HepG2 (cell line): ENCODE data around the gene MTOR. TPM values are rescaled to one million over a fixed set of nuclear protein-coding genes. Genes with fewer than 3 reads are reported as not detected.
A peak's percentile ranks its signal among the peaks of the same experiment; 100 is the strongest.

Experiments
- CAMTA2 ChIP-seq: sonication (generic); formaldehyde crosslinking; IDR thresholded peaks from 2 replicates; pipeline ENCODE4 v1.4.0; 2020; ENCODE audit warnings: mild to moderate bottlenecking, missing genetic modification reagents, borderline replicate concordance
- CCDC6 ChIP-seq: sonication (generic); formaldehyde crosslinking; IDR thresholded peaks from 2 replicates; pipeline ENCODE4 v1.8.1; 2022; ENCODE audit warnings: mild to moderate bottlenecking, missing genetic modification reagents, moderate library complexity
- FOXC1 ChIP-seq: sonication (generic); formaldehyde crosslinking; IDR thresholded peaks from 2 replicates; pipeline ENCODE4 v1.8.0; 2022; ENCODE audit warnings: mild to moderate bottlenecking, missing genetic modification reagents, borderline replicate concordance
- HOMEZ ChIP-seq: IDR thresholded peaks from 2 replicates; pipeline ENCODE4 v1.6.1; 2016; ENCODE audit warnings: low read depth
- IRF1 ChIP-seq: sonication (generic); formaldehyde crosslinking; IDR thresholded peaks from 2 replicates; pipeline ENCODE4 v1.4.0; 2020; ENCODE audit warnings: low read depth, mild to moderate bottlenecking, missing genetic modification reagents
- LBX2 ChIP-seq: sonication (generic); formaldehyde crosslinking; IDR thresholded peaks from 2 replicates; pipeline ENCODE4 v1.5.0; 2020; ENCODE audit warnings: missing genetic modification reagents, mild to moderate bottlenecking, borderline replicate concordance
- MED8 ChIP-seq: sonication (generic); formaldehyde crosslinking; IDR thresholded peaks from 2 replicates; pipeline ENCODE4 v1.8.1; 2023; ENCODE audit warnings: mild to moderate bottlenecking, missing genetic modification reagents; ENCODE audit not compliant: insufficient replicate concordance
- NR1H2 ChIP-seq: sonication (generic); formaldehyde crosslinking; IDR thresholded peaks from 2 replicates; pipeline ENCODE4 v1.8.1; 2022; ENCODE audit warnings: low read depth, missing genetic modification reagents, borderline replicate concordance
- PAWR ChIP-seq: sonication (generic); formaldehyde crosslinking; IDR thresholded peaks from 2 replicates; pipeline ENCODE4 v1.4.0; 2020; ENCODE audit warnings: missing genetic modification reagents, mild to moderate bottlenecking, borderline replicate concordance
- RBFOX2 ChIP-seq: fragments of 200-400 bp; formaldehyde crosslinking; IDR thresholded peaks from 2 replicates; pipeline ENCODE4 v1.6.1; 2017; ENCODE audit warnings: low read depth, mild to moderate bottlenecking, low read length
- RBM39 ChIP-seq: fragments of 200-400 bp; formaldehyde crosslinking; IDR thresholded peaks from one replicate; pipeline ENCODE4 v1.6.1; 2018; ENCODE audit warnings: antibody characterized with exemption, mild to moderate bottlenecking, low read depth, low read length; ENCODE audit not compliant: poor library complexity, severe bottlenecking
- RFX5 ChIP-seq: IDR thresholded peaks from 2 replicates; pipeline ENCODE4 v1.6.1; 2011; ENCODE audit warnings: low read depth, low read length, improper control_type of control experiment
- TCF12 ChIP-seq, 2 experiments: fragments of 450-650 bp in 1 of 2; sonication (generic) in 1 of 2; formaldehyde crosslinking in 1 of 2; IDR thresholded peaks; 2 replicates each; pipeline versions ENCODE4 v1.6.1 to v1.8.0; 2017 to 2022; ENCODE audit warnings: antibody characterized with exemption in 1 of 2, mild to moderate bottlenecking in 1 of 2, missing genetic modification reagents in 1 of 2, moderate library complexity in 1 of 2
- ZBTB37 ChIP-seq: sonication (generic); formaldehyde crosslinking; IDR thresholded peaks from 2 replicates; pipeline ENCODE4 v1.4.0; 2020; ENCODE audit warnings: mild to moderate bottlenecking, missing genetic modification reagents
- ZFAT ChIP-seq: sonication (generic); formaldehyde crosslinking; conservative IDR thresholded peaks from 2 replicates; pipeline ENCODE4 v1.8.1; 2023; ENCODE audit warnings: missing genetic modification reagents, inconsistent platforms
- ZFP36L1 ChIP-seq: sonication (generic); formaldehyde crosslinking; IDR thresholded peaks from 2 replicates; pipeline ENCODE4 v1.8.0; 2022; ENCODE audit warnings: mild to moderate bottlenecking, missing genetic modification reagents, moderate library complexity
- ZKSCAN1 ChIP-seq: fragments of 150-350 bp; IDR thresholded peaks from 2 replicates; pipeline ENCODE4 v1.6.1; 2014; ENCODE audit warnings: low read length
- ZNF12 ChIP-seq: sonication (generic); formaldehyde crosslinking; IDR thresholded peaks from 2 replicates; pipeline ENCODE4 v1.5.0; 2020; ENCODE audit warnings: missing genetic modification reagents
- ZNF251 ChIP-seq: sonication (generic); formaldehyde crosslinking; IDR thresholded peaks from 2 replicates; pipeline ENCODE4 v1.9.0; 2021; ENCODE audit warnings: mild to moderate bottlenecking, missing genetic modification reagents
- ZNF891 ChIP-seq: sonication (generic); formaldehyde crosslinking; IDR thresholded peaks from 2 replicates; pipeline ENCODE4 v1.5.0; 2020; ENCODE audit warnings: mild to moderate bottlenecking, missing genetic modification reagents
- polyA plus RNA-seq, 8 experiments: library from polyadenylated mRNA; depleted of rRNA in 3 of 8; stranded (reverse) in 7 of 8; unstranded in 1 of 8; fragments of >200 nt; fragmentation: Illumina TruSeq in 4 of 8; extraction: Trizol in 4 of 8; gene quantifications; 2 replicates each; pipeline versions ENCODE4 v1.2.1 to v1.2.3, GENCODE V29; 2011 to 2016; ENCODE audit warnings: low read depth in 4 of 8, missing spikeins in 1 of 8, mixed read lengths in 1 of 8; ENCODE audit not compliant: insufficient read depth in 1 of 8
- total RNA-seq, 5 experiments: library from RNA; depleted of rRNA; stranded (reverse); fragments of >200 nt; fragmentation: Illumina TruSeq; extraction: Trizol; gene quantifications; 2 replicates each; pipeline ENCODE4 v1.2.3, GENCODE V29; 2016; ENCODE audit warnings: low read depth in 1 of 5

MTOR gene
- total and polyA plus RNA-seq, 2 of the 13 experiments (the other 11 are each of a cell fraction or from before 2014, with no cell fraction given), result 24.6 to 34.6 TPM

DNA sequence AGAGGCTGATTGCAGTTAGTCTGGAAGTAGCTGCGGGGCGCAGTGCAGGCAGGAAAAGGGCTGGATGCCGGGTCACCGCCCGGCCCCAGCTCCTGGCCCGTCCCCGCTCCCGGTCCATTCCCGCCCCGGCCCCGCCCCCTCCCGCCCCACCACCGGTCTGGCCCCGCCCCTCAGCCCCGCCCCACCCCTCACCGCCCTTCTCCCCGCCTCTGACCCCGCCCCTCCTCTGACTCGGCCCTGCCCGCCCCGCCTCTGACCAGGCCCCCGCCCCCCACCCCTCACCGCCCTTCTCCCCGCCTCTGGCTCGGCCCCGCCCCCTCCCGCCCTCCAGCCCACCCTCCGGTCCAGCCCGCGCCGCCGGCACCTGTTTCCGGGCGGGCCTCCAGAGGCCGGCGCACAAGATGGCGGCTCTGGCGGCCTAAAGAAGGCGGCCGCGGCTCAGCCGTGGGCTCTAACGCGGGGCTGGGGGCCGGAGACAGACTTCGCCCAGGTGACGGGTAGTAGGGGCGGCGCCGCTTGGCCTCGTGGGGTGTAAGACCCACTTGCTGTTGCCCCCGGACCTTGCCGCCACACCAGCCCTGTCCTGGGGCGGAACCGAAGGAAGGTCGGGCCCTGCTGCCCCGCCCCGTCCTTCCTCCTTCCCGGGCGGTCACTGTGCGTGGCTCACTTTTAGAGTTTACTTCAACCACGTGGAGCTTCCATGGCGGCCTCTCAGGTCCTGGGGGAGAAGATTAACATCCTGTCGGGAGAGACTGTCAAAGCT lies 10.7 kb upstream of the MTOR start, which contains the start of gene UBIAD1 (continued):
- no peak for TF ChIP-seq CCDC6 (CRISPR knock-in tag)
- TF ChIP-seq ZNF12 (CRISPR knock-in tag), result no peak
- TF ChIP-seq TCF12 (IDR thresholded peaks at IDR 0.05), result no peak
- TF ChIP-seq TCF12 (CRISPR knock-in tag; IDR thresholded peaks at IDR 0.05), result no peak
- TF ChIP-seq ZFAT (CRISPR knock-in tag), result no peak
- no peak for TF ChIP-seq RFX5
- peak; percentile 71 for TF ChIP-seq RBM39
- no peak for TF ChIP-seq PAWR (CRISPR knock-in tag)
- TF ChIP-seq ZFP36L1, result 0 out of 2 replicates have a peak, but pooled peaks have one; percentile 65
- TF ChIP-seq RBFOX2, result peak; percentile 89
- no peak for TF ChIP-seq LBX2 (CRISPR knock-in tag)
- TF ChIP-seq IRF1 (CRISPR knock-in tag), result no peak
- peak; percentile 44; the same call in 1 of the 2 replicates for TF ChIP-seq FOXC1
- TF ChIP-seq ZNF251 (CRISPR knock-in tag), result no peak
- no peak; the same call in 1 of the 2 replicates for TF ChIP-seq NR1H2 (CRISPR knock-in tag)
- no peak for TF ChIP-seq ZBTB37 (CRISPR knock-in tag)
- no peak for TF ChIP-seq HOMEZ (CRISPR knock-in tag)
- TF ChIP-seq ZNF891 (CRISPR knock-in tag), result no peak; the same call in 1 of the 2 replicates
- TF ChIP-seq MED8 (CRISPR knock-in tag), result peak; percentile 72
- TF ChIP-seq CAMTA2 (CRISPR knock-in tag), result no peak
- TF ChIP-seq ZKSCAN1, result no peak
